Kidney (tissue), 14 donors: ENCODE results near the gene SLC25A21. TPM values are rescaled to one million over a fixed set of nuclear protein-coding genes. Genes with fewer than 3 reads are reported as not detected.

Experiments
- DNase-seq, 5 donors: peaks; one replicate each; pipeline ENCODE4 v3.0.0-alpha.2; 2013 to 2020
- FAIRE-seq: peaks from 2 replicates; lab custom pipeline; 2012; peaks lifted over from hg19 to GRCh38; lab: Jason Lieb, UNC
- H3K27ac ChIP-seq, 2 donors: one replicate each; pipeline ENCODE4 v1.7.0; 2013; ENCODE audit warnings: low read depth in 2 of 2, low read length in 2 of 2, inconsistent platforms in 1 of 2
- H3K27me3 ChIP-seq: one replicate; pipeline ENCODE4 v1.7.1; 2013; ENCODE audit warnings: low read length, inconsistent platforms; ENCODE audit not compliant: control insufficient read depth, insufficient read depth
- H3K36me3 ChIP-seq, 3 donors: one replicate each; pipeline versions ENCODE4 v1.7.0 to v1.7.1; 2013; ENCODE audit warnings: low read length in 3 of 3, control low read depth in 1 of 3, inconsistent platforms in 1 of 3; ENCODE audit not compliant: insufficient read depth in 3 of 3, control insufficient read depth in 2 of 3
- H3K4me1 ChIP-seq, 3 donors: one replicate each; pipeline versions ENCODE4 v1.7.0 to v1.7.1; 2013; ENCODE audit warnings: low read length in 3 of 3, inconsistent platforms in 1 of 3, low read depth in 1 of 3; ENCODE audit not compliant: control insufficient read depth in 2 of 3, insufficient read depth in 2 of 3
- H3K4me3 ChIP-seq, 3 donors: one replicate each; pipeline versions ENCODE4 v1.7.0 to v1.8.1; 2013; ENCODE audit warnings: low read length in 3 of 3, control low read depth in 1 of 3, inconsistent platforms in 1 of 3
- H3K9ac ChIP-seq, 3 donors: one replicate each; pipeline versions ENCODE4 v1.7.0 to v1.7.1; 2013; ENCODE audit warnings: low read length in 3 of 3, control low read depth in 1 of 3, inconsistent platforms in 1 of 3
- H3K9me3 ChIP-seq, 3 donors: one replicate each; pipeline versions ENCODE4 v1.7.0 to v1.7.1; 2013; ENCODE audit warnings: low read length in 3 of 3, control low read depth in 1 of 3, inconsistent platforms in 1 of 3; ENCODE audit not compliant: control insufficient read depth in 2 of 3, insufficient read depth in 1 of 3
- CTCF ChIP-seq: IDR thresholded peaks from 3 replicates; pipeline ENCODE4 v1.5.1; 2012; ENCODE audit warnings: mild to moderate bottlenecking, moderate library complexity, borderline replicate concordance; ENCODE audit not compliant: insufficient read depth; ENCODE audit errors: extremely low read depth
- intact Hi-C: fragments of 100-400 bp; cut with DNase I; formaldehyde crosslinking; loops from one replicate; pipeline ENCODE4 v1.11.1; 2022
- polyA plus RNA-seq: library from polyadenylated mRNA; stranded (reverse); fragments of 350-450 nt; fragmentation: Illumina TruSeq; extraction: RNeasy Lipid Tissue Mini Kit (QIAGEN cat#74804); gene quantifications from one replicate; pipeline ENCODE4 v1.2.3, GENCODE V29; 2014; ENCODE audit warnings: low read depth, low replicate concordance; ENCODE audit not compliant: insufficient read depth
- total RNA-seq: library from RNA; stranded (reverse); fragmentation: NEBNext Ultra II Directional; extraction: Animal tissue kit (Norgen Biotek cat#: 25700); gene quantifications from one replicate; pipeline ENCODE4 v1.2.1, GENCODE V29; 2021
- donor health status: control.
- donor health status: control.
- donor health status: control.
- donor health status: control.
- donor health status: control.
- donor health status: DM: yes; HTN: yes; CAD: no.
- donor health status: Normal renal cell carcinoma (clear cell type).

Gene SLC25A21
- total and polyA plus RNA-seq, 2 donors from 2014 or later: 1.3 to 1.4 TPM

GRCh38 chr14:36938678-36939077 lies 233.7 kb downstream of the SLC25A21 start:
- FAIRE-seq (no peak), DNase-seq (no peak)
- intact Hi-C loops: no loop called here
- TF ChIP-seq CTCF: no peak
- Histone ChIP-seq H3K27me3 (no peaks in the 10 kb centered on the region), H3K4me1 (no peaks in the 10 kb centered on the region), H3K36me3 (no peaks in the 10 kb centered on the region), H3K9me3 (no peaks in the 10 kb centered on the region), H3K9ac (no peak overlapping the region), H3K4me3 (no peak overlapping the region), H3K27ac (no peak overlapping the region)

GRCh38 chr14:36935976-36936678 lies 236.3 kb downstream of the SLC25A21 start:
- FAIRE-seq: no peak
- no peak for TF ChIP-seq CTCF
- no peak for DNase-seq
- Histone ChIP-seq H3K9ac (no peak overlapping the region), H3K4me1 (no peaks in the 10 kb centered on the region), H3K27me3 (no peaks in the 10 kb centered on the region), H3K9me3 (no peaks in the 10 kb centered on the region), H3K4me3 (no peak overlapping the region), H3K36me3 (no peaks in the 10 kb centered on the region), H3K27ac (no peak overlapping the region)
- intact Hi-C loops: no loop called here

GRCh38 chr14:36934304-36934703 lies 238.1 kb downstream of the SLC25A21 start:
- Histone ChIP-seq H3K4me1 (no peaks in the 10 kb centered on the region), H3K27me3 (no peaks in the 10 kb centered on the region), H3K36me3 (no peaks in the 10 kb centered on the region), H3K4me3 (no peak overlapping the region), H3K27ac (no peak overlapping the region), H3K9ac (no peak overlapping the region), H3K9me3 (no peaks in the 10 kb centered on the region)
- DNase-seq (no peak), FAIRE-seq (no peak)
- no peak for TF ChIP-seq CTCF
- intact Hi-C loops: no loop called here
